OCI-LY1 (cell line): Measurements from ENCODE around the gene ZCCHC7.
A peak's percentile ranks its signal among the peaks of the same experiment; 100 is the strongest.

Source experiments
- H2AFZ ChIP-seq: fragments of 200-600 bp; sonication (generic), shearing (Covaris generic); 2 replicates; pipeline ENCODE4 v1.6.0; 2014; ENCODE audit warnings: antibody characterized with exemption, mild to moderate bottlenecking, low read length
- H3F3A ChIP-seq: fragments of 200-600 bp; sonication (generic), shearing (Covaris generic); 2 replicates; pipeline ENCODE4 v1.6.0; 2014; ENCODE audit warnings: mild to moderate bottlenecking, antibody characterized with exemption, low read length, moderate library complexity; ENCODE audit not compliant: insufficient read depth
- H3K27ac ChIP-seq: fragments of 200-600 bp; sonication (generic); 2 replicates; pipeline ENCODE4 v1.5.1; 2014; ENCODE audit warnings: low read length, mixed run types, mild to moderate bottlenecking, low read depth; ENCODE audit not compliant: poor library complexity, severe bottlenecking
- H3K27me3 ChIP-seq: fragments of 200-600 bp; sonication (generic); 2 replicates; pipeline ENCODE4 v1.6.0; 2014; ENCODE audit warnings: antibody characterized with exemption, mild to moderate bottlenecking, low read length, moderate library complexity; ENCODE audit not compliant: insufficient read depth
- H3K36me3 ChIP-seq: fragments of 200-600 bp; sonication (generic); 2 replicates; pipeline ENCODE4 v1.6.1; 2014; ENCODE audit warnings: mild to moderate bottlenecking, antibody characterized with exemption, low read length, moderate library complexity, mixed read lengths; ENCODE audit not compliant: insufficient read depth
- H3K4me1 ChIP-seq: fragments of 200-600 bp; sonication (generic); 2 replicates; pipeline ENCODE4 v1.5.1; 2014; ENCODE audit warnings: mild to moderate bottlenecking, low read length, moderate library complexity; ENCODE audit not compliant: insufficient read depth, severe bottlenecking
- H3K4me2 ChIP-seq: fragments of 200-600 bp; sonication (generic), shearing (Covaris generic); 2 replicates; pipeline ENCODE4 v1.6.1; 2014; ENCODE audit warnings: low read length
- H3K4me3 ChIP-seq: fragments of 200-600 bp; sonication (generic); 2 replicates; pipeline ENCODE4 v1.5.1; 2014; ENCODE audit warnings: low read length, low read depth, mild to moderate bottlenecking, mixed read lengths; ENCODE audit not compliant: poor library complexity, severe bottlenecking
- H3K79me2 ChIP-seq: fragments of 200-600 bp; shearing (Covaris generic); 2 replicates; pipeline ENCODE4 v1.6.1; 2016; ENCODE audit warnings: mixed run types, low read length, mixed read lengths; ENCODE audit not compliant: insufficient read depth
- H3K9ac ChIP-seq: fragments of 200-600 bp; sonication (generic), shearing (Covaris generic); 2 replicates; pipeline ENCODE4 v1.6.1; 2014; ENCODE audit warnings: mild to moderate bottlenecking, low read length, mixed read lengths
- H3K9me2 ChIP-seq: fragments of 200-600 bp; sonication (generic), shearing (Covaris generic); 2 replicates; pipeline ENCODE4 v1.6.1; 2014; ENCODE audit warnings: low read depth, mild to moderate bottlenecking, low read length, mixed read lengths
- H3K9me3 ChIP-seq: fragments of 200-600 bp; shearing (Covaris generic); 2 replicates; pipeline ENCODE4 v1.6.1; 2014; ENCODE audit warnings: low read length, mixed read lengths
- H4K20me1 ChIP-seq: fragments of 200-600 bp; sonication (generic), shearing (Covaris generic); 2 replicates; pipeline ENCODE4 v1.6.0; 2016; ENCODE audit warnings: mild to moderate bottlenecking, low read length; ENCODE audit not compliant: insufficient read depth
- CTCF ChIP-seq: fragments of 200-600 bp; sonication (generic), shearing (Covaris generic); IDR thresholded peaks from 2 replicates; pipeline ENCODE4 v1.5.1; 2017; ENCODE audit warnings: mild to moderate bottlenecking, antibody characterized with exemption, low read length, moderate library complexity, mixed read lengths
- EZH2 ChIP-seq: fragments of 200-600 bp; sonication (generic), shearing (Covaris generic); IDR thresholded peaks from 2 replicates; pipeline ENCODE4 v1.8.0; 2017; ENCODE audit warnings: borderline replicate concordance, mixed run types, mild to moderate bottlenecking, antibody characterized with exemption, low read length, moderate library complexity, mixed read lengths

The ZCCHC7 gene

GRCh38 chr9:37332578-37332977 is 212.2 kb downstream of the ZCCHC7 start:
- H3K4me3 ChIP-seq, result no peak overlapping the region
- H3K9me3 ChIP-seq, result no peaks in the 10 kb centered on the region
- no peaks in the 10 kb centered on the region for H3K9me2 ChIP-seq
- H3K9ac ChIP-seq, result no peak overlapping the region
- H3K27me3 ChIP-seq, result no peaks in the 10 kb centered on the region
- H3K79me2 ChIP-seq, result peaks cover 24% of the 10 kb centered on the region; the same call in 1 of the 2 replicates
- H4K20me1 ChIP-seq, result no peaks in the 10 kb centered on the region
- H3K36me3 ChIP-seq, result peaks cover 5% of the 10 kb centered on the region; the same call in 1 of the 2 replicates
- no peak overlapping the region for H2AFZ ChIP-seq
- no peaks in the 10 kb centered on the region for H3F3A ChIP-seq
- peak overlapping the region; percentile 100 for H3K27ac ChIP-seq
- H3K4me2 ChIP-seq, result peak overlapping the region; percentile 14; the same call in 1 of the 2 replicates
- no peak for TF ChIP-seq CTCF
- TF ChIP-seq EZH2, result no peak
- peaks cover 99% of the 10 kb centered on the region for H3K4me1 ChIP-seq

GRCh38 chr9:37333288-37333687 is 212.9 kb downstream of the ZCCHC7 start:
- H3K27ac ChIP-seq, result peak overlapping the region; percentile 100
- no peaks in the 10 kb centered on the region for H3F3A ChIP-seq
- H3K9me3 ChIP-seq, result no peaks in the 10 kb centered on the region
- peak overlapping the region; percentile 14 for H3K4me2 ChIP-seq
- no peak overlapping the region for H3K4me3 ChIP-seq
- no peaks in the 10 kb centered on the region for H4K20me1 ChIP-seq
- H3K9ac ChIP-seq, result no peak overlapping the region
- TF ChIP-seq EZH2, result no peak
- peak; percentile 38; the same call in 1 of the 2 replicates for TF ChIP-seq CTCF
- peaks cover 99% of the 10 kb centered on the region for H3K4me1 ChIP-seq
- H3K36me3 ChIP-seq, result peaks cover 5% of the 10 kb centered on the region; the same call in 1 of the 2 replicates
- H2AFZ ChIP-seq, result no peak overlapping the region
- H3K79me2 ChIP-seq, result peaks cover 31% of the 10 kb centered on the region; the same call in 1 of the 2 replicates
- no peaks in the 10 kb centered on the region for H3K9me2 ChIP-seq
- no peaks in the 10 kb centered on the region for H3K27me3 ChIP-seq

- Histone ChIP-seq H3K4me2 (peak overlapping the region; percentile 61; the same call in 1 of the 2 replicates), H4K20me1 (no peaks in the 10 kb centered on the region), H3K9ac (peak overlapping the region; percentile 41; the same call in 1 of the 2 replicates), H2AFZ (no peak overlapping the region), H3F3A (no peaks in the 10 kb centered on the region), H3K4me1 (peaks cover 99% of the 10 kb centered on the region), H3K27me3 (no peaks in the 10 kb centered on the region), H3K79me2 (peaks cover 32% of the 10 kb centered on the region; the same call in 1 of the 2 replicates), H3K36me3 (peaks cover 5% of the 10 kb centered on the region; the same call in 1 of the 2 replicates), H3K9me2 (no peaks in the 10 kb centered on the region), H3K27ac (peak overlapping the region; percentile 100), H3K4me3 (no peak overlapping the region), H3K9me3 (no peaks in the 10 kb centered on the region)
- TF ChIP-seq EZH2 (no peak), CTCF (no peak)
These were observed 214.9 kb downstream of the ZCCHC7 start for GRCh38 chr9:37335238-37335637.
